GM18520 (cell line): Measurements from ENCODE around the gene RNF215.
"Not testable (repeated sequence)": the region's sequence is repeated elsewhere in the genome, so short reads cannot be mapped to it uniquely, and the experiment has no call there.

ENCODE experiments used
- ATAC-seq: cut with Tn5 transposase; IDR thresholded peaks from one replicate; pipeline ENCODE4 v1.9.1; 2021; ENCODE audit not compliant: unreplicated experiment

The RNF215 gene

GRCh38 chr22:30365891-30366290 is 21.3 kb downstream of the RNF215 start:
- ATAC-seq: no peak

DNA sequence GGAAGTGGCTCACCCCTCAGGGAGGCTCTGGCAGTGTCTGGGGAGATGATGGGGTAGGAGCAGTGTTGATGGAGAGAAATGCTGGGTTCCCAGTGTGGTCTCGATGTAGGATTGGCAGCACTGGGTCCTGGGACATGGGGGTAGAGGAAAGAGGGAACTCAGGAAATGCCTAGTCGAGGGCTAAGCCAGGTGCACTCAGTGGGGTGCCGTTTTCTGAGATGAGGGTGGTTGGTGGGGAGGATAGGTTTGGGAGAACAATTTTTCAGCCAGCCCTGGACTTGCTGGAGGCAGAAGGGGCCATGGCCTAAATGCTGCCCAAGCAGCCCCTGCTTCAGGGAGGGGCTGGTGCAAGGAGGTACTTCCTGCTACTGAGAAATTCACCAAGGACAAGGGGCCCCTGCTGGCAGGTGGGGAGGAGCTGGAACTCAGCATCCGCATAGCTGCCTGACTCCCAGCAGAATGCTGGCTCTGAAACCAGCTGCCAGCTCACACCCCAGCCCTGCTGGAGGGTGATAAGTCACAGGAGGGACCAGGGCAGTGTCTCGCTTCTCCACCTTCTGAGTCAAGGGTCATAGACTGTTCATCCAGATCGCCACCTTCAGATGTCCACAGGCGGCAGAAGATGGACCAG is 24.4 kb downstream of the RNF215 start:
- no peak for ATAC-seq

DNA sequence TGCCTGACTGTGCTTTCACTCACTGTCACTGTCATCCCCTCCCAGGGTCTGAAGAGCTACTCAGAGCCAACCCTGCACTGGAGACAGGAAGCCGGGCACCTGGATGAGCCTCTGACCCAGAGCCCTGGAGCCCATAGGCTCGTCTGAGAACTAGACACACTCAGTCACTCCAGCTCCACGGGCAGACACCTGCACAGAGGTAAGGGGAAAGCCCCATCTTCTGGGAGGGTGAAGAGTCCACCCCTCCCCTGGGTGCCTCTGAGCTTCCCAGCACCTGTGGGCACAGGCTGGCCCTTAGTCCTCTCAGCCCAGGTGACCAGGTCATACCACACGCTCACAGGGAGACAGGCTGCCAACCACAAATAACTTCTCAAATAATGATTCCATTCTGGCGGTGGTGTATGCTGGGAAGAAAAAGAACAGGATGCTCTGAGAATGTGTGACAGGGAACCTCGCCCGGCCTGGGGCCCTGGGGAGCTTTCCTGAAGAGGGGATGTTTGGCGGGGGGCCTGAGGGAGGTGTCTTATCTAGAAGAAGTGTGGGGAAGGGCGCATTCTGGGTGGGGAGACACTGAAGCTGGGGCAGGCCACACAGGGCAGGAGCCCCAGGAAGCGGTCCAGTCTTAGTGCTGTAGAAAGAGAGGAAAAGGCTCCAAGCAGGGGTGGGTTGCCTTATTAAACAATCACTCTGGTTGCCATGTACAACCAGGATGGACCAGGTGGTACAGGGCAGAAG is 25.1 kb downstream of the RNF215 start:
- no peak for ATAC-seq

GRCh38 chr22:30358541-30358940 is 28.7 kb downstream of the RNF215 start:
- no peak for ATAC-seq

GRCh38 chr22:30357650-30358215 is 29.5 kb downstream of the RNF215 start:
- ATAC-seq: no peak

- no peak for ATAC-seq
These were observed 30.0 kb downstream of the RNF215 start for GRCh38 chr22:30357236-30357570.

- ATAC-seq: peak; percentile 81
These were observed 30.6 kb downstream of the RNF215 start, which contains the start of the genes CCDC157 and SF3A1 for GRCh38 chr22:30356449-30357235. TSS of gene CCDC157 (plus strand) at chr22:30357007. CDS start at chr22:30366001, 8,994 bp downstream. TSS of gene SF3A1 (minus strand) at chr22:30356894. CDS start at chr22:30356792, 102 bp downstream.

DNA sequence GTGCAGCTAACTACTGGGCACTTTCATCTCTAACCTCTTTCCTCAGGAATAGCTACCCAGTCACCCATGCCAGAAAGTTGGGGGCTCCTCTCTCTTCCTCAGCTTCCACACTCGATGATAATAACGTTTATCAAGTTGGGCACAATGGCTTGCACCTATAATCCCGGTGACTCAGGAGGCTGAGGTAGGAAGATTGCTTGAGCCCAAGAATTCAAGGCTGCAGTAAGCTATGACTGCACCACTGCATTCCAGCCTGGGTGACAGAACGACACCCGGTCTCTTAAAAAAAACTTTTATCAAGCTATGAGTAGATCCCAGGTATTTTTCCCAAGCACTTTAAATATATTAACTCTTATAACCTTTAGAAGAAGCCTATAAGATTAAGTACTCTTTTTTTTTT is 32.6 kb downstream of the RNF215 start:
- no peak for ATAC-seq

DNA sequence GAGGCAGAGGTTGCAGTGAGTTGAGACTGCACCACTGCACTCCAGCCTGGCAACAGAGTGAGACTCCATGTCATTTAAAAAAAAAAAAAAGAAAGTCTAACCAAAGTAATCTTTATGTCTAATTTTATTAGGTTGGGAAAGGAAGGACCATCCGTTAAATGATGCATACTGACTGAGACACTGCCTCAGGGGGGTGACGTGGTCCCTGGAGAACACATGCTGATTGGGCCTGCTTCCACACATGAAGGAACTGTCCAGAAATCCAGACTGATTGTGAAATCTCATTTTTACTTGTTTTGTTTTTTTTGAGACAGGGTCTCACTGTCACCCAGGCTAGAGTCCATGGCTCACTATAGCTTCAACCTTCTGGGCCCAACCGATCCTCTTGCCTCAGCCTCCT is 36.0 kb downstream of the RNF215 start:
- no peak for ATAC-seq

DNA sequence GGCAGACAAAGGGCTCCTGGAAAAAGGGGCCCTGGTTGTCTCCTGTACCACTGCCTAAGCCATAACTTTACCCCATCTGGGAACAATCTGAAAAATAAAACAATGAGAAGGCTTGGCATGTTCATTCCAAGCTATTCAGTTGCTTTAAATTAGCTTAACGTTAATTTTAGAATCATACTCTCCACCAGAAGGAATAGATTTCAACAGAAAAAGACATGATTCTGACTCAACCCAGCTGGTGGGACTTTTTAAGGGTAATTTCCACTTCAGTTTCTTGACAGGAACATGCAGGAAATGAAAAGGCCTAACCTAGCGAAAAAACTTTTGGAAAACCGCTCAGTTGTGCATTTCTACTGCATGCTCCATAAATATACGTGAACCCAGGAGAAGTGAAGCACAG is 38.4 kb downstream of the RNF215 start:
- no peak for ATAC-seq

DNA sequence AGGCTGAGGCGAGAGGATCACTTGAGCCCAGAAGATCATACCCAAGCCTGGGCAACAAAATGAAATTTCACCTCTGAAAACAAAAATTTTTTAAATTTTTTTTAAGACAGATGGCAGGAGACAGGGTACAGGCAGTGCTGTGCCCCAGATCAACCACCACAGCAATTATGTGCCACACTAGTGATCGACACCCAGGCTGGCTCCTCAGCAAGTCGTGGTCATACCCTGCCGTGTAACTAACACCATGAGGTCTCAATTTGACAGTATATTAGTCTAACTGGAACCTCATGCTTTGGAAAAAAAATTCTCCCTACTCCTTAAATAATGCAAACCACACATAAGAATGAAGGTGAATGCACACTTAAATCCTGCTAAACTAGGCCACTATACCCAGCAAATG is 38.8 kb downstream of the RNF215 start:
- no peak for ATAC-seq

GRCh38 chr22:30347255-30347892 is 39.8 kb downstream of the RNF215 start:
- no peak for ATAC-seq

GRCh38 chr22:30344447-30345200 is 42.6 kb downstream of the RNF215 start:
- ATAC-seq: no peak

DNA sequence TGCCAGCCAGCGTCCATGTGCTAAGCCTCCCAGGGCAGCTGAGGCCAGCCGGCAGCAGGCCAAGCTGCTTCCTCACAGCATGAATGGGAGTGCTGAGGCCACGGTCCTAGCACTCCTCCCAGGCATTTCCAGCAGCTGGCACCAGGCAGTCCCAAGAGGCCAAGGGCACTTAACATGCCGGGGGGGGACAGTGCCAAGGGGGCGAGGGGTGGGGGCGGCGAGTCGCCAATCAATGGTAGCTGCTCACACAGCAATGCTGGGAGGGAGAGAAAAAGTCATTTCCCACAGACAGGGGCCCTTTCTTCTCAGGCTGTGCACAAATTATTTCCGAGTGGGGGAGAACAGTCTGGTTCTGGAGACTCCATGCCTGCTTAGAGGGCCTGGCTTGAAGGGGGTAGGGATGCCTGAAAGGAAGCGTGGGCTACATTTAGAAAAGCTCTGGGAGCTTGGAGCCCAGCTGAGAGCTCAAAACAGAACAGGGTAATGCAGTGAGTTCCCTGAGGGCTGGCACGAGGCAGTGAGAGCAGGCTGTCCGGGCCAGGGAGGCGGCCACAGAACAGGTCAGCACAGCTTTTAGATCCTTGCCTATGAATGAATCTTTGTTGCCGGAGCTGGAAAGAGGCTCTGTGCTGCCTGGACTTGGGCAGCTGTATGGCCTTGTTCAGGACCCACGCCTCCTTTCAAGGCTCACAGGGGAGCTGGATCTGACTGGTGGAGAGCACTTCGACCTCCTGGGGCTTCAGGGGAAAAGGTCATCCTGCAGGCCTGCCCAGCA is 46.1 kb downstream of the RNF215 start:
- ATAC-seq: no peak

DNA sequence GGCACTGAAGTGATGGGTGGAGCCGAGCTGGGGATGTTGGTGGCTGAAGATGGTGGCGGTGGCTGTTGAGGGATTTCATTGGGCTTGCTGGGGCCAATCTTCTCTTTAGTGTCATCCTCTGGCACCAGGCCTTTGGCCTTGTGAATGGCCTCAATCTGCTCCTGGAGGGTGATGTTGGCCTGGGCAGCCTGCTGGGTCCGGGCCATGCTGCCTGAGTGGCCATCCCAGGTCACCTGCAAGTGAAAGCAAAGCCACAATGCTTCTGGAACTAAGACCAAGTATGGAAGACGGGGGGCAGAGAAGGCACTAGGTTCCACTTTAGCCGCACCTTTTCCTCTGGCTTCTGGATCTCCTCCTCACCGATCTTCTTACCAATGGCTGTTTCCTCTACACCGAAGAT is 48.4 kb downstream of the RNF215 start:
- ATAC-seq: no peak

- not testable (repeated sequence) for ATAC-seq
These were observed 48.9 kb downstream of the RNF215 start for GRCh38 chr22:30338341-30338740.

DNA sequence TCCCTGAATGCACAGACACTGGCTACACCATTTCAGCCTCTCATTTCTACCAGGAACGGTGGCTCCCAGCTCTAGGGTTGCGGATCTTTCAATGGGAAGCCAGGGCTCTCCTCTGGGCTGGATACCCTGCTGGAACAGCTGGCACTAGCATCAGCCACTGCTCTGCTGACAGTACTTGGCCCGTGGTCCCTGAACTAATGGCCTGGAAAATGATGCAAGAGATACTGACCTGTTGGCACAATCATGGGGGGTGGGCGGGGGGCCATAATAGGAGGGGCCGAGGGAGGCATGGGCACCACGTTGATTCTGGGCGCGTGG is 49.8 kb downstream of the RNF215 start:
- ATAC-seq: no peak

GRCh38 chr22:30336752-30337460 is 50.3 kb downstream of the RNF215 start:
- no peak for ATAC-seq

DNA sequence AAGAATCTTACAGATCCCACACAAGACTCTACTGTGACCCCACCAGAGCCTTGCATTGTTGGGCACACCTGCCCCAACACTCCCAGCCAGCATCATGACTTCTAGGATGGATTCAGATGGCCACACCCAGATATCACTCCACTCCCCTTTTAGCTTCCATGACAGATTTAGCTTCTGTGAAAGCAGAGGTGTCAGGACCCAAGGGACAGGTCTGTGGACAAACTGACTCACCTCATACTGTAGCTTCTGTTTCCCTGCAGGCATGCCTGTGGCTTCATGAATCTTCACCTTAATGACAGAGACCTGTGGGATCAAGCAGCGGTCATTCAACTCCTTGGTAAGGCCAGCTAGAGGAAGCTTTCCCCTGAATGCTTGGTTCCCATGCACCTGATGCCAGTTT is 52.0 kb downstream of the RNF215 start:
- ATAC-seq: no peak
